GM19351 (cell line): ENCODE results near the gene UBAC1.
"Not testable (repeated sequence)": the region's sequence is repeated elsewhere in the genome, so short reads cannot be mapped to it uniquely, and the experiment has no call there.

ENCODE experiments used
- ATAC-seq: cut with Tn5 transposase; IDR thresholded peaks from one replicate; pipeline ENCODE4 v1.9.1; 2021; ENCODE audit warnings: mild to moderate bottlenecking, moderate library complexity; ENCODE audit not compliant: unreplicated experiment

UBAC1 gene

GRCh38 chr9:135902655-135903357, 58.4 kb downstream of the UBAC1 start:
- ATAC-seq: no peak

- ATAC-seq: no peak
Measured at GRCh38 chr9:135901826-135902225, 59.3 kb downstream of the UBAC1 start.

GRCh38 chr9:135901031-135901758, 60.0 kb downstream of the UBAC1 start:
- no peak for ATAC-seq

GRCh38 chr9:135898634-135899407, 62.4 kb downstream of the UBAC1 start:
- ATAC-seq: no peak

GRCh38 chr9:135896626-135897025, 64.5 kb downstream of the UBAC1 start:
- no peak for ATAC-seq

- ATAC-seq: no peak
Measured at GRCh38 chr9:135896205-135896604, 65.0 kb downstream of the UBAC1 start.

- no peak for ATAC-seq
Measured at GRCh38 chr9:135895202-135895848, 65.8 kb downstream of the UBAC1 start.

- no peak for ATAC-seq
Measured at GRCh38 chr9:135893104-135893503, 68.1 kb downstream of the UBAC1 start.

- ATAC-seq: not testable (repeated sequence)
Measured at GRCh38 chr9:135892327-135892726, 68.8 kb downstream of the UBAC1 start.

GRCh38 chr9:135891027-135891631, 70.0 kb downstream of the UBAC1 start:
- no peak for ATAC-seq

- no peak for ATAC-seq
Measured at GRCh38 chr9:135890190-135891026, 70.8 kb downstream of the UBAC1 start.

- no peak for ATAC-seq
Measured at GRCh38 chr9:135889564-135890189, 71.5 kb downstream of the UBAC1 start.

GRCh38 chr9:135888766-135889394, 72.3 kb downstream of the UBAC1 start:
- ATAC-seq: no peak

- ATAC-seq: no peak
Measured at GRCh38 chr9:135888126-135888765, 72.9 kb downstream of the UBAC1 start.

GRCh38 chr9:135887585-135888050, 73.6 kb downstream of the UBAC1 start:
- ATAC-seq: peak; percentile 61

- no peak for ATAC-seq
Measured at GRCh38 chr9:135887021-135887507, 74.1 kb downstream of the UBAC1 start.

GRCh38 chr9:135886147-135886981, 74.8 kb downstream of the UBAC1 start:
- ATAC-seq: no peak
